ENCODE results near the gene PFKFB4.

The PFKFB4 gene

GRCh38 chr3:48470286-48470685 is 86.3 kb downstream of the PFKFB4 start:
- ChIA-PET CTCF (interaction anchor here (0.6 kb wide), 1 partner anchor 101 kb away, joined by 3 read pairs; no protein-coding TSS in a partner anchor), POLR2A (ENCODE audit: low non-redundant PET) (interaction anchor here (1.1 to 1.3 kb wide), 2 partner anchors 24 to 35 kb away, joined by 3 to 4 read pairs; partner anchors contain the start of gene ATRIP)
- no peak for TF ChIP-seq CTCF (conservative IDR thresholded peaks at IDR 0.05; ENCODE audit: low read depth)
- peak overlapping the region; percentile 100 for H3K27ac ChIP-seq
- DNase-seq (ENCODE audit: low spot score) = no peak

- TF ChIP-seq CTCF (conservative IDR thresholded peaks at IDR 0.05; ENCODE audit: low read depth) = no peak
- DNase-seq (ENCODE audit: low spot score) = no peak
- CTCF ChIA-PET = interaction anchor here (1.0 kb wide), 1 partner anchor 38 kb away, joined by 3 read pairs; no protein-coding TSS in a partner anchor
- POLR2A ChIA-PET (ENCODE audit: low non-redundant PET) = interaction anchor here (1.3 kb wide), 1 partner anchor 36 kb away, joined by 4 read pairs; no protein-coding TSS in a partner anchor
- peak overlapping the region; percentile 100 for H3K27ac ChIP-seq
These were observed 87.3 kb downstream of the PFKFB4 start for GRCh38 chr3:48469046-48469915.

GRCh38 chr3:48468329-48468731 is 88.3 kb downstream of the PFKFB4 start:
- no peak for TF ChIP-seq CTCF (conservative IDR thresholded peaks at IDR 0.05; ENCODE audit: low read depth)
- DNase-seq (ENCODE audit: low spot score) = no peak
- H3K27ac ChIP-seq = peak overlapping the region; percentile 100
- ChIA-PET POLR2A (ENCODE audit: low non-redundant PET) (interaction anchor here (0.6 kb wide), 1 partner anchor 19 kb away, joined by 8 read pairs; no protein-coding TSS in a partner anchor), CTCF (interaction anchor here (1.0 kb wide), 1 partner anchor 39 kb away, joined by 3 read pairs; no protein-coding TSS in a partner anchor)

All from RWPE1 (cell line).